Loucy (cell line): Measurements from ENCODE around the gene TFG.

Experiments used
- EZH2phosphoT487 ChIP-seq: fragments of 200-600 bp; IDR thresholded peaks from 2 replicates; pipeline ENCODE4 v1.6.1; 2018; ENCODE audit warnings: antibody characterized with exemption, mild to moderate bottlenecking, moderate library complexity, borderline replicate concordance
- TF ChIP-seq, protein P1 (sequence below): fragments of 200-600 bp; sonication (generic); conservative IDR thresholded peaks from 2 replicates; pipeline ENCODE4 v1.5.1; 2014; ENCODE audit warnings: mild to moderate bottlenecking, antibody characterized with exemption, low read length

DNA sequence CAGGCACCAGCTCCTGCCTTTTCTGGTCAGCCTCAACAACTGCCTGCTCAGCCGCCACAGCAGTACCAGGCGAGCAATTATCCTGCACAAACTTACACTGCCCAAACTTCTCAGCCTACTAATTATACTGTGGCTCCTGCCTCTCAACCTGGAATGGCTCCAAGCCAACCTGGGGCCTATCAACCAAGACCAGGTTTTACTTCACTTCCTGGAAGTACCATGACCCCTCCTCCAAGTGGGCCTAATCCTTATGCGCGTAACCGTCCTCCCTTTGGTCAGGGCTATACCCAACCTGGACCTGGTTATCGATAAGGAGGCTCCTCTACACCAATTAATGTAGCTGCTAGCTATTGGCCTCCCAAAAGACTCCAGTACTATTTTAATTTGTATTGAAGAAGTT is 38.9 kb downstream of the TFG start:
- TF ChIP-seq, protein P1, sequence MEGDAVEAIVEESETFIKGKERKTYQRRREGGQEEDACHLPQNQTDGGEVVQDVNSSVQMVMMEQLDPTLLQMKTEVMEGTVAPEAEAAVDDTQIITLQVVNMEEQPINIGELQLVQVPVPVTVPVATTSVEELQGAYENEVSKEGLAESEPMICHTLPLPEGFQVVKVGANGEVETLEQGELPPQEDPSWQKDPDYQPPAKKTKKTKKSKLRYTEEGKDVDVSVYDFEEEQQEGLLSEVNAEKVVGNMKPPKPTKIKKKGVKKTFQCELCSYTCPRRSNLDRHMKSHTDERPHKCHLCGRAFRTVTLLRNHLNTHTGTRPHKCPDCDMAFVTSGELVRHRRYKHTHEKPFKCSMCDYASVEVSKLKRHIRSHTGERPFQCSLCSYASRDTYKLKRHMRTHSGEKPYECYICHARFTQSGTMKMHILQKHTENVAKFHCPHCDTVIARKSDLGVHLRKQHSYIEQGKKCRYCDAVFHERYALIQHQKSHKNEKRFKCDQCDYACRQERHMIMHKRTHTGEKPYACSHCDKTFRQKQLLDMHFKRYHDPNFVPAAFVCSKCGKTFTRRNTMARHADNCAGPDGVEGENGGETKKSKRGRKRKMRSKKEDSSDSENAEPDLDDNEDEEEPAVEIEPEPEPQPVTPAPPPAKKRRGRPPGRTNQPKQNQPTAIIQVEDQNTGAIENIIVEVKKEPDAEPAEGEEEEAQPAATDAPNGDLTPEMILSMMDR: no peak
- no peak for TF ChIP-seq EZH2phosphoT487
